ENCODE data around the gene TCF7L1. TPM values are rescaled to one million over a fixed set of nuclear protein-coding genes. Genes with fewer than 3 reads are reported as not detected.

Gene TCF7L1
- total and polyA plus RNA-seq, 11 donors, result 1.9 to 9.8 (median 6.3) TPM

- Histone ChIP-seq H3K9me3 (no peaks in the 10 kb centered on the region), H3K4me1 (peaks cover 0 to 29% (median 2%) of the 10 kb centered on the region in 12 donors), H3K27me3 (no peaks in the 10 kb centered on the region), H3K4me3 (no peak overlapping the region), H3K36me3 (peaks cover 0 to 11% (median 0%) of the 10 kb centered on the region in 9 donors), H3K27ac (peak overlapping the region in 1 of 12 donors; percentile 37)
- ATAC-seq (peak in 2 of 4 donors; percentile 5 to 13), DNase-seq (no peak)
- WGBS, 4 donors, result 79 to 86% (median 82%) methylated on average over 6 of the region's 6 CpGs
- TF ChIP-seq POLR2A (IDR thresholded peaks at IDR 0.05) (no peak), CTCF (IDR thresholded peaks at IDR 0.05) (no peak)
- intact Hi-C loops (cut with DNase I), result loop anchor here in 1 of 10 donors (5.0 kb wide), 1 partner anchor 34 kb away; no protein-coding TSS in a partner anchor
Measured at GRCh38 chr2:85231468-85231805, 98.2 kb downstream of the TCF7L1 start.

GRCh38 chr2:85231952-85232351 lies 98.8 kb downstream of the TCF7L1 start:
- DNase-seq (no peak), ATAC-seq (no peak)
- Histone ChIP-seq H3K4me1 (peaks cover 0 to 29% (median 2%) of the 10 kb centered on the region in 12 donors), H3K9me3 (no peaks in the 10 kb centered on the region), H3K4me3 (no peak overlapping the region), H3K27me3 (no peaks in the 10 kb centered on the region), H3K27ac (no peak overlapping the region), H3K36me3 (peaks cover 0 to 11% (median 0%) of the 10 kb centered on the region in 9 donors)
- intact Hi-C loops (cut with DNase I), result loop anchor here in 1 of 10 donors (5.0 kb wide), 1 partner anchor 35 kb away; no protein-coding TSS in a partner anchor
- TF ChIP-seq POLR2A (IDR thresholded peaks at IDR 0.05) (no peak), CTCF (IDR thresholded peaks at IDR 0.05) (no peak)
- WGBS, 4 donors, result 72 to 82% (median 78%) methylated on average over 10 of the region's 10 CpGs

GRCh38 chr2:85234868-85235267 lies 101.7 kb downstream of the TCF7L1 start:
- Histone ChIP-seq H3K27ac (no peak overlapping the region), H3K9me3 (no peaks in the 10 kb centered on the region), H3K4me3 (no peak overlapping the region), H3K4me1 (peaks cover 0 to 32% (median 5%) of the 10 kb centered on the region in 12 donors), H3K36me3 (peaks cover 0 to 11% (median 0%) of the 10 kb centered on the region in 9 donors), H3K27me3 (no peaks in the 10 kb centered on the region)
- ATAC-seq, result no peak
- no peak for DNase-seq
- WGBS, 4 donors, result 93 to 100% (median 96%) methylated on average over 2 of the region's 2 CpGs
- TF ChIP-seq CTCF (IDR thresholded peaks at IDR 0.05), result no peak
- no peak for TF ChIP-seq POLR2A (IDR thresholded peaks at IDR 0.05)
- intact Hi-C loops (cut with DNase I), result loop anchor here in 1 of 10 donors (5.0 kb wide), 1 partner anchor 38 kb away; no protein-coding TSS in a partner anchor

GRCh38 chr2:85235281-85235680 lies 102.1 kb downstream of the TCF7L1 start:
- Histone ChIP-seq H3K4me1 (peaks cover 0 to 35% (median 9%) of the 10 kb centered on the region in 12 donors), H3K27me3 (no peaks in the 10 kb centered on the region), H3K9me3 (no peaks in the 10 kb centered on the region), H3K27ac (no peak overlapping the region), H3K36me3 (peaks cover 0 to 11% (median 0%) of the 10 kb centered on the region in 9 donors), H3K4me3 (no peak overlapping the region)
- TF ChIP-seq CTCF (IDR thresholded peaks at IDR 0.05) (no peak), POLR2A (IDR thresholded peaks at IDR 0.05) (no peak)
- 70 to 88% (median 88%) methylated on average over 5 of the region's 5 CpGs for WGBS, 4 donors
- DNase-seq (no peak), ATAC-seq (peak in 1 of 4 donors; percentile 29)
- intact Hi-C loops (cut with DNase I), result no loop called here
